Endothelial cell of umbilical vein (primary cell): ENCODE results near the gene PI4KA. TPM values are rescaled to one million over a fixed set of nuclear protein-coding genes. Genes with fewer than 3 reads are reported as not detected.

Experiments
- BruUV-seq: library from RNA; stranded (reverse); fragments of 400-500 nt; replicated peaks from 2 replicates; lab custom pipeline; 2021; lab: Mats Ljungman, UMichigan
- CTCF ChIA-PET: fragments of 300-600, 350-600 bp; sonication (Branson Sonifier 250); formaldehyde crosslinking; loops from one replicate; lab custom pipeline; 2021; ENCODE audit warnings: antibody characterized with exemption, inconsistent platforms; lab: Charles Lee
- POLR2A ChIA-PET: fragments of 300-600, 350-600 bp; sonication (Branson Sonifier 250); formaldehyde crosslinking; loops from one replicate; lab custom pipeline; 2021; ENCODE audit warnings: antibody characterized with exemption, inconsistent platforms; lab: Charles Lee
- DNase-seq: peaks from one replicate; pipeline ENCODE4 v3.0.0-alpha.2; 2011; ENCODE audit warnings: low read depth, low spot score
- FAIRE-seq: peaks from 2 replicates; lab custom pipeline; 2011; peaks lifted over from hg19 to GRCh38; lab: Jason Lieb, UNC
- H2AFZ ChIP-seq: 2 replicates; pipeline ENCODE4 v1.6.0; 2012; ENCODE audit warnings: low read depth, low read length, control low read depth, inconsistent platforms
- H3K27ac ChIP-seq: 2 replicates; pipeline ENCODE4 v1.5.1; 2011; ENCODE audit warnings: low read depth, mild to moderate bottlenecking, control low read depth, low read length, moderate library complexity; ENCODE audit not compliant: insufficient read depth
- H3K27me3 ChIP-seq, 2 experiments: 2 replicates each; pipeline versions ENCODE4 v1.6.0 to v1.6.1; 2011; ENCODE audit warnings: low read length in 2 of 2, mixed read lengths in 1 of 2; ENCODE audit not compliant: control insufficient read depth in 2 of 2, insufficient read depth in 2 of 2
- H3K36me3 ChIP-seq, 2 experiments: 2 replicates in 1 of 2; 3 replicates in 1 of 2; pipeline ENCODE4 v1.5.1; 2011; ENCODE audit warnings: low read length in 2 of 2, mild to moderate bottlenecking in 1 of 2, moderate library complexity in 1 of 2; ENCODE audit not compliant: control insufficient read depth in 2 of 2, insufficient read depth in 2 of 2; ENCODE audit errors: extremely low read depth in 1 of 2
- H3K4me1 ChIP-seq: 3 replicates; pipeline ENCODE4 v1.5.1; 2011; ENCODE audit warnings: mild to moderate bottlenecking, low read length; ENCODE audit not compliant: control insufficient read depth, insufficient read depth; ENCODE audit errors: extremely low read depth
- H3K4me2 ChIP-seq: 2 replicates; pipeline ENCODE4 v1.6.1; 2011; ENCODE audit warnings: low read length, control low read depth, mixed read lengths; ENCODE audit not compliant: insufficient read depth
- H3K4me3 ChIP-seq, 3 experiments: fragments of 200-600 bp in 1 of 3; sonication (generic), shearing (Covaris generic) in 1 of 3; replicated peaks in 1 of 3; 2 replicates each; pipeline ENCODE4 v1.5.1; 2011 to 2016; ENCODE audit warnings: control low read depth in 3 of 3, low read length in 3 of 3, mild to moderate bottlenecking in 2 of 3, inconsistent platforms in 1 of 3, low read depth in 1 of 3, moderate library complexity in 1 of 3; ENCODE audit not compliant: insufficient read depth in 1 of 3
- H3K79me2 ChIP-seq: 2 replicates; pipeline ENCODE4 v1.6.0; 2012; ENCODE audit warnings: low read length, inconsistent platforms; ENCODE audit not compliant: control insufficient read depth, insufficient read depth
- H3K9ac ChIP-seq: replicated peaks from 2 replicates; pipeline ENCODE3; 2011; ENCODE audit warnings: low read length, control low read depth; ENCODE audit not compliant: insufficient read depth; ENCODE audit errors: extremely low read depth
- H3K9me1 ChIP-seq: replicated peaks from 3 replicates; pipeline ENCODE4 v1.6.0; 2011; ENCODE audit warnings: mild to moderate bottlenecking, low read length; ENCODE audit not compliant: control insufficient read depth, insufficient read depth; ENCODE audit errors: extremely low read depth
- H3K9me3 ChIP-seq: replicated peaks from 2 replicates; pipeline ENCODE4 v1.5.1; 2012; ENCODE audit warnings: low read length, inconsistent platforms; ENCODE audit not compliant: control insufficient read depth, insufficient read depth
- H4K20me1 ChIP-seq: replicated peaks from 2 replicates; pipeline ENCODE3; 2011; ENCODE audit warnings: mild to moderate bottlenecking, low read length; ENCODE audit not compliant: control insufficient read depth, insufficient read depth; ENCODE audit errors: extremely low read depth
- CTCF ChIP-seq, 2 donors: IDR thresholded peaks; 1 replicate in 1 of 2; 2 replicates in 1 of 2; pipeline ENCODE4 v1.5.1; 2011; ENCODE audit warnings: low read length in 2 of 2, mild to moderate bottlenecking in 2 of 2, moderate library complexity in 2 of 2, control low read depth in 1 of 2, inconsistent platforms in 1 of 2, low read depth in 1 of 2; ENCODE audit not compliant: insufficient read depth in 1 of 2; ENCODE audit errors: extremely low read depth in 1 of 2
- EZH2 ChIP-seq: IDR thresholded peaks from 2 replicates; pipeline ENCODE4 v1.6.1; 2012; ENCODE audit warnings: borderline replicate concordance, low read depth, mild to moderate bottlenecking, moderate library complexity, low read length, inconsistent platforms; ENCODE audit not compliant: severe bottlenecking
- FOS ChIP-seq: IDR thresholded peaks from 2 replicates; pipeline ENCODE4 v1.6.1; 2011; ENCODE audit warnings: mild to moderate bottlenecking, low read length, moderate library complexity, borderline replicate concordance; ENCODE audit not compliant: insufficient read depth
- GATA2 ChIP-seq: IDR thresholded peaks from 2 replicates; pipeline ENCODE4 v1.7.0; 2011; ENCODE audit warnings: low read depth, mild to moderate bottlenecking, moderate library complexity, mixed read lengths, low read length; ENCODE audit not compliant: insufficient read length, insufficient read depth
- JUN ChIP-seq: IDR thresholded peaks from 2 replicates; pipeline ENCODE4 v1.6.1; 2011; ENCODE audit warnings: borderline replicate concordance, low read depth; ENCODE audit not compliant: insufficient read length, insufficient read depth
- MAX ChIP-seq: IDR thresholded peaks from 2 replicates; pipeline ENCODE4 v1.6.1; 2011; ENCODE audit not compliant: insufficient read depth, insufficient read length
- MYC ChIP-seq: IDR thresholded peaks from one replicate; pipeline ENCODE4 v1.6.1; 2011; ENCODE audit warnings: mild to moderate bottlenecking, low read depth, low read length
- POLR2A ChIP-seq: IDR thresholded peaks from 2 replicates; pipeline ENCODE4 v1.6.1; 2012; ENCODE audit warnings: low read depth, mild to moderate bottlenecking, control low read depth, low read length
- POLR2AphosphoS5 ChIP-seq: IDR thresholded peaks from 2 replicates; pipeline ENCODE4 v1.6.1; 2012; ENCODE audit warnings: low read depth, mild to moderate bottlenecking, control low read depth, low read length, moderate library complexity; ENCODE audit not compliant: insufficient read depth
- dilution Hi-C: fragments of 300-500 bp; cut with MboI; formaldehyde crosslinking; loops from one replicate; pipeline ENCODE4 v1.15.0; 2019; ENCODE audit warnings: low sequenced_read_pairs; ENCODE audit not compliant: extremely low pct_ligation_motif_present
- intact Hi-C: fragments of 100-400 bp; cut with micrococcal nuclease; formaldehyde crosslinking; loops from one replicate; pipeline ENCODE4 v1.10.0; 2022
- polyA plus RNA-seq, 4 experiments: library from polyadenylated mRNA; depleted of rRNA in 3 of 4; stranded (reverse) in 3 of 4; unstranded in 1 of 4; fragments of >200 nt; gene quantifications; 2 replicates each; pipeline versions ENCODE4 v1.2.1 to v1.2.3, GENCODE V29; 2011 to 2012; ENCODE audit warnings: missing spikeins in 1 of 4
- total RNA-seq: library from RNA; stranded (reverse); gene quantifications from 2 replicates; pipeline ENCODE4 v1.2.3, GENCODE V29; 2021

Gene PI4KA
- total and polyA plus RNA-seq, 2 donors (not counting 3 experiments of a cell fraction or from before 2014, with no cell fraction given): 28.9 to 56.4 TPM

- no peak overlapping the region for H2AFZ ChIP-seq
- H3K9me1 ChIP-seq: no peaks in the 10 kb centered on the region
- H3K36me3 ChIP-seq: peaks cover under 1 to 23% of the 10 kb centered on the region in 2 experiments
- TF ChIP-seq POLR2A (no peak), GATA2 (no peak), POLR2AphosphoS5 (no peak), FOS (no peak), JUN (no peak), MYC (no peak), MAX (no peak), EZH2 (no peak), CTCF (IDR thresholded peaks at IDR 0.05; ENCODE audit: extremely low read depth in 1 of 2, insufficient read depth in 1 of 2, low read depth in 1 of 2, low read length in 2 of 2) (no peak)
- H3K4me1 ChIP-seq: no peaks in the 10 kb centered on the region
- H3K9me3 ChIP-seq: no peaks in the 10 kb centered on the region
- no peaks in the 10 kb centered on the region for H3K79me2 ChIP-seq
- POLR2A ChIA-PET: interaction anchor here (0.6 kb wide), 1 partner anchor 99 kb away, joined by 3 read pairs; no protein-coding TSS in a partner anchor
- dilution Hi-C loops (no loop called here), intact Hi-C loops (no loop called here)
- H3K27ac ChIP-seq: no peak overlapping the region
- H3K4me2 ChIP-seq: no peak overlapping the region
- H4K20me1 ChIP-seq: no peaks in the 10 kb centered on the region
- H3K4me3 ChIP-seq: no peak overlapping the region
- no TSS peak for BruUV-seq
- FAIRE-seq (no peak), DNase-seq (no peak)
- H3K27me3 ChIP-seq: no peaks in the 10 kb centered on the region
- H3K9ac ChIP-seq: no peak overlapping the region
- CTCF ChIA-PET: interaction anchor here (0.7 to 3.0 kb wide), 14 partner anchors 8 to 299 kb away, joined by 3 to 26 read pairs (median 4); partner anchors contain the start of genes LZTR1 and SERPIND1
Measured at GRCh38 chr22:20804650-20805049, 54.0 kb downstream of the PI4KA start.
